Stimulated activated CD8-positive, alpha-beta memory T cell treated with anti-CD3 and anti-CD28 coated beads, Interleukin-15, amount 100 ng/mL, for 48 hours (primary cell): ENCODE data around the gene UBQLN1.
A peak's percentile ranks its signal among the peaks of the same experiment; 100 is the strongest.
"Not testable (repeated sequence)": the region's sequence is repeated elsewhere in the genome, so short reads cannot be mapped to it uniquely, and the experiment has no call there.

Source experiments
- DNase-seq, 2 donors: peaks; one replicate each; pipeline ENCODE4 v3.0.0-alpha.2; 2020; ENCODE audit warnings: low read depth in 2 of 2

Gene UBQLN1

GRCh38 chr9:83633255-83633654 lies 74.5 kb downstream of the UBQLN1 start:
- no peak for DNase-seq

- no peak for DNase-seq
Observed at GRCh38 chr9:83630938-83631457, 76.8 kb downstream of the UBQLN1 start.

- no peak for DNase-seq
Observed at GRCh38 chr9:83629433-83630104, 78.2 kb downstream of the UBQLN1 start.

GRCh38 chr9:83628540-83628939 lies 79.2 kb downstream of the UBQLN1 start:
- DNase-seq: no peak

GRCh38 chr9:83625178-83625577 lies 82.6 kb downstream of the UBQLN1 start:
- no peak for DNase-seq

- DNase-seq: no peak
Observed at GRCh38 chr9:83623679-83624076, 84.1 kb downstream of the UBQLN1 start.

GRCh38 chr9:83622939-83623678 lies 84.6 kb downstream of the UBQLN1 start, which contains the start of gene IDNK:
TSS of gene IDNK (plus strand) at chr9:83623143. CDS start at chr9:83623172, 29 bp downstream.
- DNase-seq: peak; percentile 33 to 43

- peak in 1 of 2 donors; percentile 47 for DNase-seq
Observed at GRCh38 chr9:83622433-83622938, 85.3 kb downstream of the UBQLN1 start.

- DNase-seq: no peak
Observed at GRCh38 chr9:83620841-83621636, 86.7 kb downstream of the UBQLN1 start.

GRCh38 chr9:83617299-83617698 lies 90.5 kb downstream of the UBQLN1 start:
- DNase-seq: no peak

GRCh38 chr9:83613298-83613697 lies 94.5 kb downstream of the UBQLN1 start:
- not testable (repeated sequence) for DNase-seq
